Measurements from ENCODE around the gene EN2.

EN2 gene

DNA sequence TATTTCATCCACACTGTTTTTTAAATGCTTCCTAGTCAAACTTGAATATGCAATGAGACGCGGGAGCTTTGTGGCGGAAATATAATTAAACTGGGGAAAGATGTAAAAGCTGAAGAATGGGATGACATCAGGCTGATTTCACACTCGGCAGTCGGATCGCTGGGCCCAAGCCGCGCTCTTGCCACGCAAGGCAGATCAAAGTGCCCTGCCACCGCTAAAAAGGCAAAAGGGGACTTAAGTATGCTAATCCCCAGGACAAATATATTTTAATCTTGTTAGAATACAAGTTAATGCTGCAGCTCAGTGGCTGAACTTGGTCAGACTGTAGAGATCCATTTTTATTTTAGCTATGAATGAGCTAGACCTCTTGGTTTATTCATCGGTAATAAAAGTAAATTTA, 13.8 kb downstream of the EN2 start:
- H3K4me3 ChIP-seq (ENCODE audit: low read length): no peak overlapping the region
- TF ChIP-seq CTCF (conservative IDR thresholded peaks at IDR 0.05; ENCODE audit: low read length): no peak
- DNase-seq (ENCODE audit: low read depth): no peak

DNA sequence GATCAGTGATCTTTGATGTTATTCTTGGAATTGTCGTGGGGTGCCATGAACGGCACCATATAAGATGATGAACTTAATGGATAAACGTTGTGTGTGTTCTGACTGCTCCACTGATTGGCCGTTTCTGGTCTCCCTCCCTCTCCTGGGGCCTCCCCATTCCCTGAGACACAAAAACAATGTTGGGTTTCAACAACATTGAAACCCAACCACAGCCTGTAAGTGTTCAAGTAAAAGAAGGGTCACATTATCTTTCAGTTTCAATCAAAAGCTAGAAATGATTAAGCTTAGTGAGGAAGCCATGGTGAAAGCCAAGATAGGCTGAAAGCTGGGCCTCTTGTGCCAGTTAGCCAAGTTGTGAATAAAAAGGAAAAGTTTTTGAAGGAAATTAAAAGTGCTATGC, 19.5 kb downstream of the EN2 start:
- TF ChIP-seq CTCF (conservative IDR thresholded peaks at IDR 0.05; ENCODE audit: low read length): no peak
- no peak overlapping the region for H3K4me3 ChIP-seq (ENCODE audit: low read length)
- DNase-seq (ENCODE audit: low read depth): no peak

DNA sequence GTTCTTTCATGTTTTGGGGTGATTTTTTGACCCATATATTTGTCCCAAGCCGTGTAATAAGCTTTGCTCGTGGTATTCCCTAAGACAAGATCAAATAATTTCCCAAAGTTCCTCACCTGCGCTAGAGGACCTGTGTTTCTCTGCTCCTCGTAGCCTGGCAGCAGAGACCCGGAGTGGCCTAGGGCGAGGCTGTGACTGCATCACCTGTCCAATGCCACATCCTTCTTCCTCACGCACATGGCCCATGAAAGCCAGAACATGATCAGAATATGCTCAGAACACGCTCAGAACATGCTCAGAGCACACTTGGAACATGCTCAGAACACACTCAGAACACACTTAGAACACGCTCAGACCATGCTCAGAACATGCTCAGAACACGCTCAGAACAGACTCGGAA, 23.8 kb downstream of the EN2 start:
- DNase-seq (ENCODE audit: low read depth): no peak
- no peak overlapping the region for H3K4me3 ChIP-seq (ENCODE audit: low read length)
- TF ChIP-seq CTCF (conservative IDR thresholded peaks at IDR 0.05; ENCODE audit: low read length): no peak

DNA sequence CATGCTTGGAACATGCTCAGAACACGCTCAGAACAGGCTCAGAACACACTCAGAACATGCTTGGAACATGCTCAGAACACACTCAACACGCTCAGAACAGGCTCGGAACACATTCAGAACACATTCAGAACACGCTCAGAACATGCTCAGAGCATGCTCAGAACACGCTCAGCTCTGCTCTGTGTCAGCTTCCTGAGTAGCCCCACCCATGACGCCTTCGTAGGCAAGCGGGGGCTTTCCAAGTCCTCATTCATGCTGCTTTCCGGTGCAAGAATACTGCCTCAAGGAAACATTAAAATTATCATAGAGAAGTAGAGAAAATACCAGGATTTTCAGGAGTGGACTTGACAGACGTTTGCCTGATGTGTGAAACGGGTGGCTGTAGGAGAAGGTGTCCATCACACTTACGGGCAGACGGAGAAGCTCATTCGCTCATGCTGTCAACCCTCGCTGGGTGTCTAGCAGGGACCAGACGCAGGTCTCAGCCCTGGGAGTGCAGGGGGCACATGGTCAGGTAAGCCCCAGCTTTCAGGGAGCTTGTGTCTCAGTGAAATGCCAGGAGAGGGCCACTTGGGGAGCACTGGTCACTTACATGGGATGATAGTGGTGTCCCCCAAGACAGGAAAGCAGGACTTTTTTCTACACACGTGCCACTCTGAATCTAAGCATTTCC, 24.7 kb downstream of the EN2 start:
- no peak for DNase-seq (ENCODE audit: low read depth)
- no peak overlapping the region for H3K4me3 ChIP-seq (ENCODE audit: low read length)
- no peak for TF ChIP-seq CTCF (conservative IDR thresholded peaks at IDR 0.05; ENCODE audit: low read length)

DNA sequence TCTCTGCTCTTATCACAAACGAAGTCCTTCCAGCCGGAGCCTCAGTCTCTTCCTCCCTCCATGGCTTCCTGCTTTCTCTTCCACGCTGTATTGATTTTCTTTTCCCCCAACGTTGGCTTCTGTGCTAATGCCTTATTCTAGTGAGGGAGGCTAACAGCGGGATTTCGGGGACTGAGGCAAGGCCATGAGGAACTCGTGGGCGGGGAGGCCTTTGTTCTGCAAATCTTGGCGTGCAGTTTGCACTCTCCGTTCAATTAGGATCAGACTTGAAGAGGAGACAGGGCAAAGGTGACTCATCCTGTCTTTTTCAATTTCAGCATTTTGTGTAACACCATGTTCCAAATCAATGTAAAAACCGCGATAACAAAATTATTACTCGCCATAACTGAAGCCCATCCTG, 25.3 kb downstream of the EN2 start:
- H3K4me3 ChIP-seq (ENCODE audit: low read length): no peak overlapping the region
- no peak for TF ChIP-seq CTCF (conservative IDR thresholded peaks at IDR 0.05; ENCODE audit: low read length)

DNA sequence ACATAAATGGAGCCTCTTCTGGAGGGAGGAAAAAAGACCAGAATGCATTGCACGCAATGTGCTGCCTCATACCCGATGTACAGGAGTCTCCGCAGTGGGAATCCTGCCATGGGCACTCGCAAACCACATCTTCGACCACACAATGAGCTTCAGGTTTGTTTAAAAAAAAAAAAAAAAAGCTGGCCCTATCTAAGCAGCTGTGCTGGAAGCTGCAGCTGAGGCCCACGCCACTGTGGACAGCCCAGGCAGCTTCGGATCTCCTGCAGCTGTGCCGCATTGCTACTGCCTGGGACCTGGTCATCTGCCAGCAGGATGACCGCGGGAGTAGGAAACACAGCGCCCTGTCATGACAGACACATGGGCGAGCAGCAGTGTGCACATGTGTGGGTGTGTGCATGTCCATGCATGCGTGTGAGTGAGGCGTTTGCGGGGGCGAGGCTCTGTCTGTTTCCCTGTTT, 26.0 kb downstream of the EN2 start:
- no peak overlapping the region for H3K4me3 ChIP-seq (ENCODE audit: low read length)
- DNase-seq (ENCODE audit: low read depth): no peak
- no peak for TF ChIP-seq CTCF (conservative IDR thresholded peaks at IDR 0.05; ENCODE audit: low read length)

More for the DNA sequence above, 25.3 kb downstream of the EN2 start:
- DNase-seq (ENCODE audit: low read depth): no peak
